GM12801 (cell line): ENCODE data around the gene DMBX1.

ENCODE experiments used
- CTCF ChIP-seq: IDR thresholded peaks from one replicate; pipeline ENCODE4 v1.5.1; 2011; ENCODE audit warnings: control low read depth; ENCODE audit not compliant: insufficient read length; ENCODE audit errors: extremely low read depth

DMBX1 gene

GRCh38 chr1:46453449-46453848 is 36.2 kb upstream of the DMBX1 start:
- TF ChIP-seq CTCF: no peak

- no peak for TF ChIP-seq CTCF
These were observed 33.7 kb upstream of the DMBX1 start for GRCh38 chr1:46455951-46456350.

- TF ChIP-seq CTCF: no peak
These were observed 33.1 kb upstream of the DMBX1 start for GRCh38 chr1:46456411-46456963.

- no peak for TF ChIP-seq CTCF
These were observed 32.5 kb upstream of the DMBX1 start for GRCh38 chr1:46457178-46457577.

GRCh38 chr1:46458190-46458589 is 31.4 kb upstream of the DMBX1 start:
- no peak for TF ChIP-seq CTCF

- TF ChIP-seq CTCF: no peak
These were observed 30.8 kb upstream of the DMBX1 start for GRCh38 chr1:46458846-46459245.

GRCh38 chr1:46459315-46459714 is 30.3 kb upstream of the DMBX1 start:
- no peak for TF ChIP-seq CTCF
